Nephron (organoid): ENCODE data around the gene ANOS1.
A peak's percentile ranks its signal among the peaks of the same experiment; 100 is the strongest.

Source experiments
- H3K27ac Mint-ChIP-seq, 3 experiments: 2 replicates each; pipeline ENCODE4 v1.8.0; 2020; ENCODE audit warnings: mixed read lengths in 3 of 3, mild to moderate bottlenecking in 2 of 3, moderate library complexity in 1 of 3
- H3K27me3 Mint-ChIP-seq: 2 replicates; pipeline ENCODE4 v1.8.0; 2021; ENCODE audit warnings: low read depth, mild to moderate bottlenecking, moderate library complexity, mixed read lengths
- H3K36me3 Mint-ChIP-seq: 2 replicates; pipeline ENCODE4 v1.8.0; 2020; ENCODE audit warnings: low read depth, mixed read lengths
- H3K4me1 Mint-ChIP-seq: 2 replicates; pipeline ENCODE4 v1.8.0; 2020; ENCODE audit warnings: mixed read lengths
- H3K4me3 Mint-ChIP-seq, 3 experiments: 2 replicates each; pipeline ENCODE4 v1.8.0; 2020; ENCODE audit warnings: mild to moderate bottlenecking in 3 of 3, mixed read lengths in 3 of 3, moderate library complexity in 2 of 3
- H3K9me3 Mint-ChIP-seq: 2 replicates; pipeline ENCODE4 v1.8.0; 2020; ENCODE audit warnings: mixed read lengths
- TF ChIP-seq, protein P1 (sequence below), 3 experiments: fragments of 200-600 bp; sonication (generic); IDR thresholded peaks; one replicate each; pipeline ENCODE4 v1.5.0; 2021; ENCODE audit warnings: antibody characterized with exemption in 3 of 3; ENCODE audit not compliant: unreplicated experiment in 3 of 3

The ANOS1 gene

DNA sequence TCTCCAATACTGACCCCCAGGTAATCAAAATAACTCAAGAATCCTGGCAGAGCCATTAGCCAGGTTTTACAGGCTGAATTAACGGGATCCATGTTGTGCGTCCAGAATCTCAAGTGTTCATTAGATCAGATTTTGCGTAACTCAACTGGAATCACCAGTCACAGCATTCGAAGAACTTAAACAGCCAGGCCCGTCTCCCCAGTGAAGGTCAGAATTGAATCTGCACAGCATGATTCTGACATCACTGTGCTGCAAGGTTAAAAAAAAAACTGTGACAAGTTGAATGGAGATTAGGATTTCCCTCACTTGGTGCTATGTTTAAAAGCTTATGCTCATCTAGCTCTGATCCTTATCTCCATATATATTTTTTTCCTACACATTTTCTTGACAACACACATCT lies 96.1 kb downstream of the ANOS1 start:
- Mint-ChIP-seq H3K4me3 (no peak overlapping the region), H3K27me3 (no peaks in the 10 kb centered on the region), H3K9me3 (no peaks in the 10 kb centered on the region), H3K36me3 (no peaks in the 10 kb centered on the region), H3K27ac (no peak overlapping the region), H3K4me1 (peaks cover 13% of the 10 kb centered on the region)
- TF ChIP-seq, protein P1, sequence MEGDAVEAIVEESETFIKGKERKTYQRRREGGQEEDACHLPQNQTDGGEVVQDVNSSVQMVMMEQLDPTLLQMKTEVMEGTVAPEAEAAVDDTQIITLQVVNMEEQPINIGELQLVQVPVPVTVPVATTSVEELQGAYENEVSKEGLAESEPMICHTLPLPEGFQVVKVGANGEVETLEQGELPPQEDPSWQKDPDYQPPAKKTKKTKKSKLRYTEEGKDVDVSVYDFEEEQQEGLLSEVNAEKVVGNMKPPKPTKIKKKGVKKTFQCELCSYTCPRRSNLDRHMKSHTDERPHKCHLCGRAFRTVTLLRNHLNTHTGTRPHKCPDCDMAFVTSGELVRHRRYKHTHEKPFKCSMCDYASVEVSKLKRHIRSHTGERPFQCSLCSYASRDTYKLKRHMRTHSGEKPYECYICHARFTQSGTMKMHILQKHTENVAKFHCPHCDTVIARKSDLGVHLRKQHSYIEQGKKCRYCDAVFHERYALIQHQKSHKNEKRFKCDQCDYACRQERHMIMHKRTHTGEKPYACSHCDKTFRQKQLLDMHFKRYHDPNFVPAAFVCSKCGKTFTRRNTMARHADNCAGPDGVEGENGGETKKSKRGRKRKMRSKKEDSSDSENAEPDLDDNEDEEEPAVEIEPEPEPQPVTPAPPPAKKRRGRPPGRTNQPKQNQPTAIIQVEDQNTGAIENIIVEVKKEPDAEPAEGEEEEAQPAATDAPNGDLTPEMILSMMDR (IDR thresholded peaks at IDR 0.05; ENCODE audit: unreplicated experiment in 3 of 3), result no peak

DNA sequence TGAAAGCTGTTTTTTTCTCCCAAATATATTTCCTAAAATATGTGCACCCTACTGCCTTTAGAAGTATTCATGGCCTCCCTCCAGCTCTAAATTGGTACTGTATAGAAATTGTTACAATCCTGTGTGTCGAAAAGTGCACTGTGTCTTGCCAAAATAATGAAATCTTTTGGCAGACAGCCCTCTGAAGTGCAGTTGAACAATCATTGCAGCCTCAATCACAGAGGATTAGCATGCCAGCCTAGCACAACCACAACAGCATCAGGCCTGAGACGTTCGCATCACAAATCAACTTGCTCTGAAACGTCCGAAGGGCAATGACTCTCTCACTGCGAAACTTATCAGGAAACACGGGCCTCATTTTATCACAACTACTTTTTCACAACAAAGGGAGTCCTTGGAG lies 99.0 kb downstream of the ANOS1 start:
- TF ChIP-seq, protein P1 (IDR thresholded peaks at IDR 0.05; ENCODE audit: unreplicated experiment in 3 of 3), result no peak
- Mint-ChIP-seq H3K27me3 (no peaks in the 10 kb centered on the region), H3K36me3 (no peaks in the 10 kb centered on the region), H3K9me3 (no peaks in the 10 kb centered on the region), H3K27ac (peak overlapping the region in 1 of 3 experiments; percentile 56), H3K4me1 (peaks cover 5% of the 10 kb centered on the region), H3K4me3 (no peak overlapping the region)

DNA sequence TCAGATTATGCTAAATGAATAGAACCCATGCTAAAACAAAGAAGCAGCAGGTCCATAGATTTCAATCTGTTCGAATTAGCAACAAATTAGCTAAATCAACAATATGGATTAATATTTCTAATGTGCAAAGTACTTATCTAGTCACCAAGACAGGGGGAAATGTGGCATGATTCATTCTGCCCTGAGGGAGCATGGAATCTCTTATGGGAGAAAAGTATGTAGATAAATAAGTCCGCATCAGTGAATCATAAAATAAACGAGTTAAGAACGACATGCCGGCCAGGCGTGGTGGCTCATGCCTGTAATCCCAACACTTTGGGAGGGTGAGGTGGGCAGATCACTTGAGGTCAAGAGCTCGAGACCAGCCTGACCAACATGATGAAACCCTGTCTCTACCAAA lies 102.1 kb downstream of the ANOS1 start:
- H3K9me3 Mint-ChIP-seq, result no peaks in the 10 kb centered on the region
- no peak overlapping the region for H3K4me3 Mint-ChIP-seq
- H3K27me3 Mint-ChIP-seq, result no peaks in the 10 kb centered on the region

DNA sequence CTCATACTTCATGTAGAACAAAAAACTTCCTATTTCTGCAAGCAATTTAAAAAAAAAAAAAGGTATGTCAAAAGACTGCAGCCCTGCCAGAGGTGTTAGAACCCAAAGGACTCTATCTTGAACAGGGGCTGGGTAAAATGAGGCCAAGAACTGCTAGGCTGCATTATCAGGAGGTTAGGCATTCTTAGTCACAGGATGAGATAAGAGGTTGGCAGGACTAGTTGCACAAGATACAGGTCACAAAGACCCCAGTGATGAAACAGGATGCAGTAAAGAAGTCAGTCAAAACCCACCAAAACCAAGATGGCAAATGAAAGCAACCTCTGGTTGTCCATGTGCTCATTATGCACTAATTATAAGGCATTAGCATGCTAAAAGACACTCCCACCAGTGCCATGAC lies 104.1 kb downstream of the ANOS1 start:
- H3K9me3 Mint-ChIP-seq, result no peaks in the 10 kb centered on the region
- no peak overlapping the region for H3K27ac Mint-ChIP-seq
- peaks cover 1% of the 10 kb centered on the region for H3K4me1 Mint-ChIP-seq
- no peaks in the 10 kb centered on the region for H3K27me3 Mint-ChIP-seq
- H3K4me3 Mint-ChIP-seq, result no peak overlapping the region
- TF ChIP-seq, protein P1 (IDR thresholded peaks at IDR 0.05; ENCODE audit: unreplicated experiment in 3 of 3), result no peak
- peaks cover 2% of the 10 kb centered on the region for H3K36me3 Mint-ChIP-seq

More for the DNA sequence above, 102.1 kb downstream of the ANOS1 start:
- Mint-ChIP-seq H3K27ac (no peak overlapping the region), H3K4me1 (peaks cover 5% of the 10 kb centered on the region), H3K36me3 (no peaks in the 10 kb centered on the region)
- TF ChIP-seq, protein P1 (IDR thresholded peaks at IDR 0.05; ENCODE audit: unreplicated experiment in 3 of 3), result no peak

DNA sequence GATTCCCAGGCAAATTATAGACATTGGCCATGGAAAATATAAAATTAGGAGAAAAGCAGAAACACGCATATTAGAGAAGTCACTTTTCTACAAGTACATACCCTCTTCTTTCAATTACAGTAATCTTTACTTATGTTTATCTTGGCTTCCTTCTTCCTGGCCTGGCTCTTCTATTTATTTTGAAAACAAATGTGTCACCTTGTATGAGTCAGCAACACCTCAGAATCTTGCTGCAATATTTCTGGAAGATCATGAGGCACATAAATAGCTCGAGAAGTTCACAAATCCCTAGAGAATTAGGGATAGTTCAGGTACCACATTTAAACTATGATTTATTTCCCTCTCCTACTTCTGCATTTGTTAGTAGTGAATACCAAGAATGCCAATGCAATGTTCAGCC lies 124.6 kb downstream of the ANOS1 start:
- Mint-ChIP-seq H3K27ac (peak overlapping the region in 1 of 3 experiments; percentile 14), H3K27me3 (no peaks in the 10 kb centered on the region), H3K36me3 (peaks cover 17% of the 10 kb centered on the region), H3K4me1 (no peaks in the 10 kb centered on the region), H3K4me3 (no peak overlapping the region), H3K9me3 (peaks cover 27% of the 10 kb centered on the region)
- TF ChIP-seq, protein P1 (IDR thresholded peaks at IDR 0.05; ENCODE audit: unreplicated experiment in 3 of 3), result no peak

DNA sequence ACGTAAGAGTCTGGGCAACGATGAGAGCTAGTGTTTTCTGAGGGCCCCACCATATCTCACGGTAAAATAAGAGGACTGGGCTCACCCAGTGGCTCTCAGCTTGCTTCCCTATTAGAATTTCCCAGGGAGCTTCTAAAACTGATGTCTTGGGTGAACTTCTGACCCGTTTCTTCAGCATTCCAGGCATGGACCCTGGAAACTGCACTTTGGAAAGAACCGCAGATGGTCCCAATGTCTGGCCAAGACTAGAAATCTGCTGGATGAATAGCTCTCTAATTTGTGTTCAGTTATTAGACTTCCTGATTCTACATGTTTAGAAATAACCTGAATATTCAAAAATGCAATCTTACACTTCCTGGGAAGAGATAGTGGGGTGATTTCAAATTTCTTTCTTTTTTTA lies 127.8 kb downstream of the ANOS1 start:
- H3K27ac Mint-ChIP-seq, result no peak overlapping the region
- H3K9me3 Mint-ChIP-seq, result peaks cover 9% of the 10 kb centered on the region
- no peaks in the 10 kb centered on the region for H3K27me3 Mint-ChIP-seq
- no peak overlapping the region for H3K4me3 Mint-ChIP-seq
- TF ChIP-seq, protein P1 (IDR thresholded peaks at IDR 0.05; ENCODE audit: unreplicated experiment in 3 of 3), result no peak
- peaks cover 4% of the 10 kb centered on the region for H3K36me3 Mint-ChIP-seq
- no peaks in the 10 kb centered on the region for H3K4me1 Mint-ChIP-seq
